ENCODE measurements around the gene RARG.
A peak's percentile ranks its signal among the peaks of the same experiment; 100 is the strongest.
"Not testable (repeated sequence)": the region's sequence is repeated elsewhere in the genome, so short reads cannot be mapped to it uniquely, and the experiment has no call there.

RARG gene

GRCh38 chr12:53204351-53204750, 27.7 kb downstream of the RARG start:
- no peak overlapping the region for H3K4me2 ChIP-seq (ENCODE audit: low read length)
- H3K79me2 ChIP-seq = no peaks in the 10 kb centered on the region
- H3K9me3 ChIP-seq (ENCODE audit: control insufficient read depth, low read length) = no peaks in the 10 kb centered on the region
- no peak overlapping the region for H3K4me3 ChIP-seq (ENCODE audit: low read depth, low read length)
- H3K36me3 ChIP-seq (ENCODE audit: control insufficient read depth, insufficient read depth, low read length) = no peaks in the 10 kb centered on the region
- no peaks in the 10 kb centered on the region for H3K27me3 ChIP-seq (ENCODE audit: control insufficient read depth, insufficient read depth, low read length)
- H3K9ac ChIP-seq = no peak overlapping the region
- TF ChIP-seq, protein P1, sequence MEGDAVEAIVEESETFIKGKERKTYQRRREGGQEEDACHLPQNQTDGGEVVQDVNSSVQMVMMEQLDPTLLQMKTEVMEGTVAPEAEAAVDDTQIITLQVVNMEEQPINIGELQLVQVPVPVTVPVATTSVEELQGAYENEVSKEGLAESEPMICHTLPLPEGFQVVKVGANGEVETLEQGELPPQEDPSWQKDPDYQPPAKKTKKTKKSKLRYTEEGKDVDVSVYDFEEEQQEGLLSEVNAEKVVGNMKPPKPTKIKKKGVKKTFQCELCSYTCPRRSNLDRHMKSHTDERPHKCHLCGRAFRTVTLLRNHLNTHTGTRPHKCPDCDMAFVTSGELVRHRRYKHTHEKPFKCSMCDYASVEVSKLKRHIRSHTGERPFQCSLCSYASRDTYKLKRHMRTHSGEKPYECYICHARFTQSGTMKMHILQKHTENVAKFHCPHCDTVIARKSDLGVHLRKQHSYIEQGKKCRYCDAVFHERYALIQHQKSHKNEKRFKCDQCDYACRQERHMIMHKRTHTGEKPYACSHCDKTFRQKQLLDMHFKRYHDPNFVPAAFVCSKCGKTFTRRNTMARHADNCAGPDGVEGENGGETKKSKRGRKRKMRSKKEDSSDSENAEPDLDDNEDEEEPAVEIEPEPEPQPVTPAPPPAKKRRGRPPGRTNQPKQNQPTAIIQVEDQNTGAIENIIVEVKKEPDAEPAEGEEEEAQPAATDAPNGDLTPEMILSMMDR (IDR thresholded peaks at IDR 0.05) = no peak
- no peak overlapping the region for H2AFZ ChIP-seq
- H3K4me1 ChIP-seq = no peaks in the 10 kb centered on the region
- no peak overlapping the region for H3K27ac ChIP-seq

DNA sequence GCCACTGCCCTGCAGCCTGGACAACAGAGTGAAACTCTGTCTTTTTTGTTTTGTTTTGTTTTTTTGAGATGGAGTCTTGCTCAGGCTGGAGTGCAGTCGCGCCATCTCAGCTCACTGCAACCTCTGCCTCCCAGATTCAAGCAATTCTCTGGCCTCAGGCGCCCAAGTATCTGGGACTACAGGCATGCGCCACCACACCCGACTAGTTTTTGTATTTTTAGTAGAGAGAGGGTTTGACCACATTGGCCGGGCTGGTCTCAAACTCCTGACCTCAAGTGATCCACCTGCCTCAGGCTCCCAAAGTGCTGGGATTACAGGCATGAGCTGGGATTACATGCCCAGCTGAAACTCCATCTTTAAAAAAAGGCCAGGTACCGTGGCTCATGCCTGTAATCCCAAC, 29.7 kb downstream of the RARG start:
- H3K27ac ChIP-seq; H2AFZ ChIP-seq; H3K4me3 ChIP-seq (ENCODE audit: low read depth, low read length); H3K36me3 ChIP-seq (ENCODE audit: control insufficient read depth, insufficient read depth, low read length); H3K4me2 ChIP-seq (ENCODE audit: low read length); H3K27me3 ChIP-seq (ENCODE audit: control insufficient read depth, insufficient read depth, low read length); H3K9me3 ChIP-seq (ENCODE audit: control insufficient read depth, low read length); H3K79me2 ChIP-seq; H3K9ac ChIP-seq; H3K4me1 ChIP-seq: not testable (repeated sequence)

GRCh38 chr12:53201639-53202038, 30.4 kb downstream of the RARG start:
- Histone ChIP-seq H3K9me3 (ENCODE audit: control insufficient read depth, low read length) (no peaks in the 10 kb centered on the region), H3K36me3 (ENCODE audit: control insufficient read depth, insufficient read depth, low read length) (no peaks in the 10 kb centered on the region), H3K79me2 (no peaks in the 10 kb centered on the region), H3K9ac (no peak overlapping the region), H3K4me3 (ENCODE audit: low read depth, low read length) (no peak overlapping the region), H3K27ac (no peak overlapping the region), H3K27me3 (ENCODE audit: control insufficient read depth, insufficient read depth, low read length) (no peaks in the 10 kb centered on the region), H3K4me2 (ENCODE audit: low read length) (no peak overlapping the region), H3K4me1 (no peaks in the 10 kb centered on the region), H2AFZ (no peak overlapping the region)
- TF ChIP-seq, protein P1 (IDR thresholded peaks at IDR 0.05) = no peak

DNA sequence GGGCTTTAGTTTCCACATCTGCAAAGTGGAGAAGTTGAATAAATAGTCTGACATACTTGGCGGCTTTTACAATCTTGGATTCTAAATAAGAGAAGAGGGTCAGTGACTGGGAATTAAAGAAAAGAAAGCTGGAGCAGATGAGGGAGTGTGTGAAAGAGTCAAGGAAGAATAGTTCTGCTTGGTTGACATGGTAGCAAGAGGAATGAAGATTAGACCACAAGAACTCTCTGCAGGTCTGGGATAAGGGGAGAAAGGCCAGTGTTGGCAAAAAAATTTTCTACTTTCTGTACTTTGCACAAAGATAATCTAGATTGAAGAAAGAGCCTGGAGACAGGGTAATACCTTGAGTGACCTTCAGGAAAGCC, 30.9 kb downstream of the RARG start:
- no peaks in the 10 kb centered on the region for H3K27me3 ChIP-seq (ENCODE audit: control insufficient read depth, insufficient read depth, low read length)
- no peaks in the 10 kb centered on the region for H3K36me3 ChIP-seq (ENCODE audit: control insufficient read depth, insufficient read depth, low read length)
- no peak overlapping the region for H3K27ac ChIP-seq
- peak overlapping the region; percentile 13 for H2AFZ ChIP-seq
- H3K9me3 ChIP-seq (ENCODE audit: control insufficient read depth, low read length) = no peaks in the 10 kb centered on the region
- no peak overlapping the region for H3K4me2 ChIP-seq (ENCODE audit: low read length)
- H3K9ac ChIP-seq = no peak overlapping the region
- TF ChIP-seq, protein P1 (IDR thresholded peaks at IDR 0.05) = no peak
- no peaks in the 10 kb centered on the region for H3K79me2 ChIP-seq
- no peak overlapping the region for H3K4me3 ChIP-seq (ENCODE audit: low read depth, low read length)
- no peaks in the 10 kb centered on the region for H3K4me1 ChIP-seq

- Histone ChIP-seq H3K9me3 (ENCODE audit: control insufficient read depth, low read length) (no peaks in the 10 kb centered on the region), H3K27me3 (ENCODE audit: control insufficient read depth, insufficient read depth, low read length) (no peaks in the 10 kb centered on the region), H3K4me2 (ENCODE audit: low read length) (no peak overlapping the region), H2AFZ (peak overlapping the region; percentile 13), H3K27ac (no peak overlapping the region), H3K4me3 (ENCODE audit: low read depth, low read length) (no peak overlapping the region), H3K9ac (no peak overlapping the region), H3K4me1 (no peaks in the 10 kb centered on the region), H3K79me2 (no peaks in the 10 kb centered on the region), H3K36me3 (ENCODE audit: control insufficient read depth, insufficient read depth, low read length) (no peaks in the 10 kb centered on the region)
- TF ChIP-seq, protein P1 (IDR thresholded peaks at IDR 0.05) = no peak
These were observed 31.4 kb downstream of the RARG start for GRCh38 chr12:53200458-53201176.

All from parathyroid adenoma (tissue), 2 donors.